SK-MEL-5 (cell line): ENCODE measurements around the gene TDG. TPM values are rescaled to one million over a fixed set of nuclear protein-coding genes. Genes with fewer than 3 reads are reported as not detected.

Source experiments
- DNase-seq: peaks from one replicate; pipeline ENCODE4 v3.0.0-alpha.2; 2016; ENCODE audit warnings: low read depth, low spot score
- in situ Hi-C: cut with HindIII; loops from 2 replicates; pipeline ENCODE4 v1.10.0; 2016; ENCODE audit warnings: low sequenced_read_pairs, high pct_unique_total_duplicates, low pct_unique_long_range_greater_than_20kb
- total RNA-seq: library from RNA; depleted of rRNA; stranded (reverse); fragments of >200 nt; shearing (Covaris generic); gene quantifications from 2 replicates; pipeline ENCODE4 v1.2.3, GENCODE V29; 2014

TDG gene
- total RNA-seq, 1 experiment from 2014 or later: 29.0 TPM

GRCh38 chr12:103956509-103957027 lies 9.1 kb upstream of the TDG start:
- DNase-seq: no peak
- in situ Hi-C loops: no loop called here

GRCh38 chr12:103957865-103958388 lies 7.7 kb upstream of the TDG start:
- in situ Hi-C loops: no loop called here
- DNase-seq: no peak

- no peak for DNase-seq
- in situ Hi-C loops: no loop called here
Observed at GRCh38 chr12:103958621-103959020, 7.1 kb upstream of the TDG start.

- no peak for DNase-seq
- in situ Hi-C loops: no loop called here
Observed at GRCh38 chr12:103960616-103961227, 5.0 kb upstream of the TDG start.

GRCh38 chr12:103962493-103962892 lies 3.2 kb upstream of the TDG start:
- DNase-seq: no peak
- in situ Hi-C loops: no loop called here

GRCh38 chr12:103964805-103965204 lies 867 bp upstream of the TDG start:
- in situ Hi-C loops: no loop called here

GRCh38 chr12:103965255-103965589 lies 450 bp upstream of the TDG start:
- in situ Hi-C loops: no loop called here

More at GRCh38 chr12:103964805-103965204, 867 bp upstream of the TDG start:
- no peak for DNase-seq

GRCh38 chr12:103966736-103967135 lies 1.1 kb downstream of the TDG start:
- DNase-seq: no peak
- in situ Hi-C loops: no loop called here

More at GRCh38 chr12:103965255-103965589, 450 bp upstream of the TDG start:
- no peak for DNase-seq

GRCh38 chr12:103969391-103969790 lies 3.7 kb downstream of the TDG start:
- in situ Hi-C loops: no loop called here
- DNase-seq: no peak

- no peak for DNase-seq
- in situ Hi-C loops: no loop called here
Observed at GRCh38 chr12:103973909-103974308, 8.2 kb downstream of the TDG start.

- in situ Hi-C loops: no loop called here
- no peak for DNase-seq
Observed at GRCh38 chr12:103975368-103975767, 9.7 kb downstream of the TDG start.

GRCh38 chr12:103978384-103978982 lies 12.8 kb downstream of the TDG start:
- DNase-seq: no peak
- in situ Hi-C loops: no loop called here

GRCh38 chr12:103986829-103987228 lies 21.2 kb downstream of the TDG start:
- no peak for DNase-seq

GRCh38 chr12:103994235-103994634 lies 28.6 kb downstream of the TDG start:
- DNase-seq: no peak
- in situ Hi-C loops: no loop called here

More at GRCh38 chr12:103986829-103987228, 21.2 kb downstream of the TDG start:
- in situ Hi-C loops: no loop called here

GRCh38 chr12:103996595-103996994 lies 30.9 kb downstream of the TDG start:
- DNase-seq: no peak

GRCh38 chr12:103997286-103997900 lies 31.7 kb downstream of the TDG start:
- in situ Hi-C loops: no loop called here
- DNase-seq: no peak

More at GRCh38 chr12:103996595-103996994, 30.9 kb downstream of the TDG start:
- in situ Hi-C loops: no loop called here

- DNase-seq: no peak
- in situ Hi-C loops: no loop called here
Observed at GRCh38 chr12:103998976-103999375, 33.3 kb downstream of the TDG start.

- in situ Hi-C loops: no loop called here
- no peak for DNase-seq
Observed at GRCh38 chr12:104000807-104001434, 35.2 kb downstream of the TDG start.
